CD4-positive, alpha-beta T cell (primary cell): Measurements from ENCODE around the gene CALM3. TPM values are rescaled to one million over a fixed set of nuclear protein-coding genes. Genes with fewer than 3 reads are reported as not detected.

Experiments used
- ATAC-seq: fragments of 200-7000 bp; cut with Tn5 transposase; one replicate; pipeline ENCODE4 v1.10.0; 2022; ENCODE audit warnings: mild to moderate bottlenecking; ENCODE audit not compliant: poor library complexity
- CTCF ChIA-PET: fragments of 350-600 bp; sonication (Branson Sonifier 250); formaldehyde crosslinking; loops from one replicate; lab custom pipeline; 2021; ENCODE audit warnings: antibody characterized with exemption, inconsistent platforms; lab: Charles Lee
- POLR2A ChIA-PET: fragments of 350-600 bp; sonication (Branson Sonifier 250); formaldehyde crosslinking; loops from one replicate; lab custom pipeline; 2021; ENCODE audit warnings: antibody characterized with exemption, inconsistent platforms; lab: Charles Lee
- DNase-seq, 14 experiments: peaks; one replicate each; pipeline ENCODE4 v3.0.0-alpha.2; 2013 to 2020; ENCODE audit warnings: mixed read lengths in 2 of 14
- H3K27ac ChIP-seq, 2 donors: one replicate each; pipeline versions ENCODE4 v1.5.1 to v1.7.0; 2013; ENCODE audit warnings: low read length in 2 of 2, low read depth in 1 of 2, mild to moderate bottlenecking in 1 of 2
- H3K27me3 ChIP-seq, 2 experiments: 1 replicate in 1 of 2; 2 replicates in 1 of 2; pipeline versions ENCODE4 v1.6.1 to v1.7.0; 2013; ENCODE audit warnings: low read length in 2 of 2, control low read depth in 1 of 2, mild to moderate bottlenecking in 1 of 2, moderate library complexity in 1 of 2; ENCODE audit not compliant: insufficient read depth in 2 of 2, control insufficient read depth in 1 of 2
- H3K36me3 ChIP-seq: one replicate; pipeline ENCODE4 v1.6.1; 2013; ENCODE audit warnings: low read length, control low read depth; ENCODE audit not compliant: insufficient read depth
- H3K4me1 ChIP-seq: one replicate; pipeline ENCODE4 v1.6.1; 2013; ENCODE audit warnings: low read length, control low read depth; ENCODE audit not compliant: insufficient read depth
- H3K4me3 ChIP-seq: one replicate; pipeline ENCODE4 v1.5.1; 2013; ENCODE audit warnings: mild to moderate bottlenecking, low read length, moderate library complexity
- H3K9me3 ChIP-seq, 2 experiments: 1 replicate in 1 of 2; 2 replicates in 1 of 2; pipeline versions ENCODE4 v1.6.1 to v1.7.0; 2013; ENCODE audit warnings: low read length in 2 of 2, mild to moderate bottlenecking in 2 of 2, control low read depth in 1 of 2, moderate library complexity in 1 of 2; ENCODE audit not compliant: control insufficient read depth in 1 of 2, insufficient read depth in 1 of 2
- H3K27ac Mint-ChIP-seq: one replicate; pipeline ENCODE4 v1.8.0; 2020; ENCODE audit warnings: mixed read lengths
- H3K27me3 Mint-ChIP-seq: one replicate; pipeline ENCODE4 v1.8.0; 2021; ENCODE audit warnings: mixed read lengths
- H3K36me3 Mint-ChIP-seq: one replicate; pipeline ENCODE4 v1.8.0; 2021; ENCODE audit warnings: low read depth, mixed read lengths
- H3K4me1 Mint-ChIP-seq: one replicate; pipeline ENCODE4 v1.8.0; 2021; ENCODE audit warnings: low read depth, mixed read lengths
- H3K4me3 Mint-ChIP-seq: one replicate; pipeline ENCODE4 v1.8.0; 2020; ENCODE audit warnings: mild to moderate bottlenecking, mixed read lengths
- H3K9me3 Mint-ChIP-seq: one replicate; pipeline ENCODE4 v1.8.0; 2020; ENCODE audit warnings: mixed read lengths
- intact Hi-C, 2 experiments: fragments of 100-400 bp; cut with DNase I in 1 of 2; cut with micrococcal nuclease in 1 of 2; formaldehyde crosslinking; loops; one replicate each; pipeline versions ENCODE4 v1.15.1 to v1.9.0; 2023 to 2025; cut with DNase I, micrococcal nuclease
- total RNA-seq, 174 experiments: library from RNA in 2 of 174; stranded (reverse) in 2 of 174; gene quantifications; one replicate each; pipeline ENCODE4 v1.2.3 and lab custom pipeline; 2021 to 2026
- TF ChIP-seq, protein P1 (sequence below): fragments of 200-600 bp; IDR thresholded peaks from one replicate; pipeline ENCODE4 v1.8.0; 2022; ENCODE audit warnings: antibody characterized with exemption, mild to moderate bottlenecking

CALM3 gene
- total RNA-seq, 2 experiments from 2014 or later = 169 to 173 TPM

DNA sequence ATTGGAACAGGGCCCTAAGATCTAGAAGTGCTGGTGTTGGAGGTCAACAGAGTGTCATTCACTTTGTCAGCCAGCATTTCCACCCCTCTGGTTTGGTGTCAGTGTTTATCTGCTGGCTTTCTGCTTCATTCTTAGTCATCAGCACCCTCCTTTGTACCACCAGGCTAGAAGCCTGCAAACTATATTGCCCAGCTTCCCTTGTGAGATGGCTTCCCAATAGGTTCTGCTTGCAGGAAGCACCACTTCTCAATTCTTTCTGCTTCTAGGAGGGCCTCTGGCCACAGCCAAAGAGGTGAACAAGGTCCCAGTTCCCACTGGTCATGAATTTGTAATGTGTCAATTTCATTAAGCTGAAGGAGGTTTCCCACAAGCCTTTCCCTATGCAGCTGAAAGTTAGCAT is 36.4 kb upstream of the CALM3 start:
- ATAC-seq (no peak), DNase-seq (no peak)
- Histone ChIP-seq H3K36me3 (no peaks in the 10 kb centered on the region), H3K27me3 (no peaks in the 10 kb centered on the region), H3K9me3 (no peaks in the 10 kb centered on the region), H3K4me1 (no peaks in the 10 kb centered on the region), H3K4me3 (no peak overlapping the region), H3K27ac (no peak overlapping the region)
- H3K36me3 Mint-ChIP-seq = no peaks in the 10 kb centered on the region
- TF ChIP-seq, protein P1, sequence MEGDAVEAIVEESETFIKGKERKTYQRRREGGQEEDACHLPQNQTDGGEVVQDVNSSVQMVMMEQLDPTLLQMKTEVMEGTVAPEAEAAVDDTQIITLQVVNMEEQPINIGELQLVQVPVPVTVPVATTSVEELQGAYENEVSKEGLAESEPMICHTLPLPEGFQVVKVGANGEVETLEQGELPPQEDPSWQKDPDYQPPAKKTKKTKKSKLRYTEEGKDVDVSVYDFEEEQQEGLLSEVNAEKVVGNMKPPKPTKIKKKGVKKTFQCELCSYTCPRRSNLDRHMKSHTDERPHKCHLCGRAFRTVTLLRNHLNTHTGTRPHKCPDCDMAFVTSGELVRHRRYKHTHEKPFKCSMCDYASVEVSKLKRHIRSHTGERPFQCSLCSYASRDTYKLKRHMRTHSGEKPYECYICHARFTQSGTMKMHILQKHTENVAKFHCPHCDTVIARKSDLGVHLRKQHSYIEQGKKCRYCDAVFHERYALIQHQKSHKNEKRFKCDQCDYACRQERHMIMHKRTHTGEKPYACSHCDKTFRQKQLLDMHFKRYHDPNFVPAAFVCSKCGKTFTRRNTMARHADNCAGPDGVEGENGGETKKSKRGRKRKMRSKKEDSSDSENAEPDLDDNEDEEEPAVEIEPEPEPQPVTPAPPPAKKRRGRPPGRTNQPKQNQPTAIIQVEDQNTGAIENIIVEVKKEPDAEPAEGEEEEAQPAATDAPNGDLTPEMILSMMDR = no peak
- H3K9me3 Mint-ChIP-seq = no peaks in the 10 kb centered on the region
- H3K4me1 Mint-ChIP-seq = no peaks in the 10 kb centered on the region
- H3K27me3 Mint-ChIP-seq = no peaks in the 10 kb centered on the region
- no peak overlapping the region for H3K27ac Mint-ChIP-seq
- CTCF ChIA-PET = no interaction called here
- intact Hi-C loops = no loop called here
- POLR2A ChIA-PET = no interaction called here
- no peak overlapping the region for H3K4me3 Mint-ChIP-seq

DNA sequence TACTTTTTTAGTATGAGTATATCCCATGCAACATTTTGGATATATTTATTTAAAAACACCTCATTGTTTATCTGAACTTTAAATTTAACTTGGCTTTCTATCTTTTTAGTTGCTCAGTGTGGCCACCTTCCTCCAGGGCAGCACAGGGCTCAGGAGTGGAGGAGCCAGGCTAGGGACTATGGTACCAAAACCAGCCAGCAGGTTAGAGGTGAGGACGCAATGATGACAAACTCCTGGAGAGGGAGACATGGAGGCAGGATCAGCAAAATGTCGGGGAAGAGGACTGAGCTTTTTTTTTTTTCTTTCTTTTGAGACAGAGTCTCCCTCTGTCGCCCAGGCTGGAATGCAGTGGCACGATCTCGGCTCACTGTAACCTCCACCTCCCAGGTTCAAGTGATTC is 29.6 kb upstream of the CALM3 start:
- Histone ChIP-seq H3K4me3 (no peak overlapping the region), H3K36me3 (no peaks in the 10 kb centered on the region), H3K9me3 (no peaks in the 10 kb centered on the region), H3K27ac (no peak overlapping the region), H3K27me3 (no peaks in the 10 kb centered on the region), H3K4me1 (peaks cover 18% of the 10 kb centered on the region)
- no peak overlapping the region for H3K4me3 Mint-ChIP-seq
- no peak overlapping the region for H3K27ac Mint-ChIP-seq
- ChIA-PET POLR2A (interaction anchor here (1.0 kb wide), 1 partner anchor 29 kb away, joined by 4 read pairs; no protein-coding TSS in a partner anchor), CTCF (no interaction called here)
- no peaks in the 10 kb centered on the region for H3K27me3 Mint-ChIP-seq
- H3K9me3 Mint-ChIP-seq = no peaks in the 10 kb centered on the region
- TF ChIP-seq, protein P1 = no peak
- H3K4me1 Mint-ChIP-seq = peaks cover 23% of the 10 kb centered on the region
- DNase-seq = peak in 4 of 14 experiments; percentile 13 to 44 (median 30)
- ATAC-seq = peak; percentile 59
- no peaks in the 10 kb centered on the region for H3K36me3 Mint-ChIP-seq
- intact Hi-C loops = no loop called here

DNA sequence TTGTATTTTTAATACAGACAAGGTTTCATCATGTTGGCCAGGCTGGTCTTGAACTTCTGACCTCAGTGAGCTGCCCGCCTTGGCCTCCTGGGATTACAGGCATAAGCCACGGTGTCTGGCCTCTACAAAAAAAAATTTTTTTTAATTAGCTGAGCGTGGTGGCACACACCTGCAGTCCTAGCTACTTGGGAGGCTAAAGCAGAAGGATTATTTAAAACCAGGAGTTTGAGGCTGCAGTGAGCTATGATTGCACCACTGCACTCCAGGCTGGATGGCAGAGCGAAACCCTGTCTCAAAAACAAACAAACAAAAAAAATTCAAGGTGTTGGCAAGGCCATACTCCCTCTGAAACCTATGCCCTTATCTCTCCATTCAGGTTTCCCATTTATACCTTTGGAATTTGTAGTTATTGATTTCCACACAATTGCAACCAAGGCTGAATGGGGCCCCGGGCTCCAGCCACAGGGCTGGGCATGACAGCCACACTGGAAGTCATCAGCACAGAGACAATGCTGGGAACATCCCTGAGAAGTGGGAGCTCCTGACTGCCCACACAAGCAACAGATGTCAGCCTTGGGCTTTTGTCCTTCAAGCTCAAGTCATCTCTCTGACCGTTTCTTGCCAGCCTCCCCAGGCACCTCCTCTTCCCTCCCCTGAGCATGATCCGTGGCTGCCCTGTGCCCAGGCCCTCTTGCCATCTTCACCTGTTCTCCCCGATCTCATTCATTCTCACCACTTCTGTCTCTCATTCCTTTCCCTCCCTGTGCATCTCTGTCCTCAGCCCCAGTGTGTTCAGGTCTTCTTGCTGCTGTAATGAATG is 27.2 kb upstream of the CALM3 start:
- no peaks in the 10 kb centered on the region for H3K36me3 ChIP-seq
- no peak overlapping the region for H3K4me3 ChIP-seq
- H3K27ac ChIP-seq = no peak overlapping the region
- no peaks in the 10 kb centered on the region for H3K27me3 ChIP-seq
- intact Hi-C loops = no loop called here
- Mint-ChIP-seq H3K36me3 (no peaks in the 10 kb centered on the region), H3K27me3 (no peaks in the 10 kb centered on the region), H3K27ac (no peak overlapping the region), H3K4me1 (peaks cover 29% of the 10 kb centered on the region), H3K4me3 (peak overlapping the region; percentile 0), H3K9me3 (no peaks in the 10 kb centered on the region)
- ChIA-PET CTCF (interaction anchor here (0.6 to 0.7 kb wide), 2 partner anchors 28 to 142 kb away, joined by 3 to 4 read pairs; no protein-coding TSS in a partner anchor), POLR2A (interaction anchor here (0.9 to 1.0 kb wide), 3 partner anchors 24 to 88 kb away, joined by 3 read pairs; no protein-coding TSS in a partner anchor)
- DNase-seq (no peak), ATAC-seq (no peak)
- H3K4me1 ChIP-seq = peaks cover 22% of the 10 kb centered on the region
- TF ChIP-seq, protein P1 = no peak
- H3K9me3 ChIP-seq = no peaks in the 10 kb centered on the region
